GM12878 (cell line): ENCODE results near the gene STX1B.

Experiments used
- EZH2 ChIP-seq: IDR thresholded peaks from 2 replicates; pipeline ENCODE4 v1.6.1; 2012; ENCODE audit warnings: low read depth, mild to moderate bottlenecking, control low read depth, inconsistent platforms, low read length, borderline replicate concordance; ENCODE audit not compliant: control insufficient read depth
- POLR2AphosphoS5 ChIP-seq: IDR thresholded peaks from 2 replicates; pipeline ENCODE4 v1.6.1; 2011; ENCODE audit warnings: mild to moderate bottlenecking, low read length, inconsistent platforms
- REST ChIP-seq: IDR thresholded peaks from 2 replicates; pipeline ENCODE4 v1.6.1; 2012; ENCODE audit warnings: mild to moderate bottlenecking, low read depth, low read length
- SKIL ChIP-seq: fragments of 450-650 bp; IDR thresholded peaks from 2 replicates; pipeline ENCODE4 v1.6.1; 2017; ENCODE audit warnings: mild to moderate bottlenecking, low read depth, inconsistent platforms; ENCODE audit not compliant: poor library complexity, severe bottlenecking
- TCF12 ChIP-seq: IDR thresholded peaks from 2 replicates; pipeline ENCODE4 v1.6.1; 2011; ENCODE audit warnings: low read depth, mild to moderate bottlenecking, low read length

- TF ChIP-seq EZH2 (no peak), POLR2AphosphoS5 (no peak), TCF12 (no peak), REST (no peak), SKIL (no peak)
Measured at GRCh38 chr16:30980023-30980371, 30.4 kb downstream of the STX1B start.
